ENCODE measurements around the gene DCAF6. TPM values are rescaled to one million over a fixed set of nuclear protein-coding genes. Genes with fewer than 3 reads are reported as not detected.

The DCAF6 gene
- total RNA-seq, 2 experiments from 2014 or later, result 23.2 to 30.6 TPM

GRCh38 chr1:168001213-168001612, 64.7 kb downstream of the DCAF6 start:
- no peak for DNase-seq (ENCODE audit: low spot score)
- peaks cover 22% of the 10 kb centered on the region for H3K36me3 ChIP-seq (ENCODE audit: insufficient read depth, low read length)
- no TSS peak for BruUV-seq (replicated peaks)
- no peak overlapping the region for H3K4me2 ChIP-seq (ENCODE audit: low read length)
- H3K9me3 ChIP-seq (ENCODE audit: low read length), result no peaks in the 10 kb centered on the region
- no peaks in the 10 kb centered on the region for H3K79me2 ChIP-seq (ENCODE audit: insufficient read depth, low read depth, low read length)
- intact Hi-C loops (cut with micrococcal nuclease; ENCODE audit: unreplicated experiment), result no loop called here
- no peaks in the 10 kb centered on the region for H3K4me1 ChIP-seq (ENCODE audit: insufficient read depth, low read length, poor library complexity, severe bottlenecking)
- no peaks in the 10 kb centered on the region for H3K9me2 ChIP-seq (ENCODE audit: insufficient read depth, low read length)
- no peaks in the 10 kb centered on the region for H4K20me1 ChIP-seq (ENCODE audit: insufficient read depth, low read length)
- TF ChIP-seq EZH2phosphoT487 (IDR thresholded peaks at IDR 0.05; ENCODE audit: borderline replicate concordance, low read depth, low read length) (no peak), CTCF (conservative IDR thresholded peaks at IDR 0.05; ENCODE audit: low read length) (no peak)
- no peak overlapping the region for H2AFZ ChIP-seq (ENCODE audit: low read length)
- ChIA-PET CTCF (ENCODE audit: unreplicated experiment) (no interaction called here), POLR2A (interaction anchor here (0.6 kb wide), 1 partner anchor 208 kb away, joined by 3 read pairs; no protein-coding TSS in a partner anchor)
- no peak overlapping the region for H3K27ac ChIP-seq (ENCODE audit: low read depth, low read length, poor library complexity, severe bottlenecking)
- no peak overlapping the region for H3K4me3 ChIP-seq (ENCODE audit: low read depth, low read length, poor library complexity, severe bottlenecking)

DNA sequence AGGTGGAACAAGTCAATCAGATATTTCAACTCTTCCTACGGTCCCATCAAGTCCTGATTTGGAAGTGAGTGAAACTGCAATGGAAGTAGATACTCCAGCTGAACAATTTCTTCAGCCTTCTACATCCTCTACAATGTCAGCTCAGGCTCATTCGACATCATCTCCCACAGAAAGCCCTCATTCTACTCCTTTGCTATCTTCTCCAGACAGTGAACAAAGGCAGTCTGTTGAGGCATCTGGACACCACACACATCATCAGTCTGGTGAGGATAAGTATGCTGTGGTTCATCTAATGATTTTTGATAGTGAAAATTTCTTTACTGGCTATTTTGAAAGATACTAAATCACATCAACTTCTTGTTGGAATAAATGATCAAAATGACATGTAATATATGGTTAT, 68.0 kb downstream of the DCAF6 start:
- no peak overlapping the region for H2AFZ ChIP-seq (ENCODE audit: low read length)
- TF ChIP-seq EZH2phosphoT487 (IDR thresholded peaks at IDR 0.05; ENCODE audit: borderline replicate concordance, low read depth, low read length) (no peak), CTCF (conservative IDR thresholded peaks at IDR 0.05; ENCODE audit: low read length) (no peak)
- no peaks in the 10 kb centered on the region for H3K79me2 ChIP-seq (ENCODE audit: insufficient read depth, low read depth, low read length)
- H3K4me2 ChIP-seq (ENCODE audit: low read length), result no peak overlapping the region
- no peak overlapping the region for H3K4me3 ChIP-seq (ENCODE audit: low read depth, low read length, poor library complexity, severe bottlenecking)
- no TSS peak for BruUV-seq (replicated peaks)
- H3K4me1 ChIP-seq (ENCODE audit: insufficient read depth, low read length, poor library complexity, severe bottlenecking), result no peaks in the 10 kb centered on the region
- ChIA-PET POLR2A (no interaction called here), CTCF (ENCODE audit: unreplicated experiment) (no interaction called here)
- DNase-seq (ENCODE audit: low spot score), result no peak
- H3K27ac ChIP-seq (ENCODE audit: low read depth, low read length, poor library complexity, severe bottlenecking), result no peak overlapping the region
- no peaks in the 10 kb centered on the region for H3K9me2 ChIP-seq (ENCODE audit: insufficient read depth, low read length)
- intact Hi-C loops (cut with micrococcal nuclease; ENCODE audit: unreplicated experiment), result no loop called here
- H4K20me1 ChIP-seq (ENCODE audit: insufficient read depth, low read length), result no peaks in the 10 kb centered on the region
- no peaks in the 10 kb centered on the region for H3K9me3 ChIP-seq (ENCODE audit: low read length)
- peaks cover 35% of the 10 kb centered on the region for H3K36me3 ChIP-seq (ENCODE audit: insufficient read depth, low read length)

- Histone ChIP-seq H4K20me1 (ENCODE audit: insufficient read depth, low read length) (no peaks in the 10 kb centered on the region), H3K4me1 (ENCODE audit: insufficient read depth, low read length, poor library complexity, severe bottlenecking) (no peaks in the 10 kb centered on the region), H3K36me3 (ENCODE audit: insufficient read depth, low read length) (peaks cover 35% of the 10 kb centered on the region), H3K4me3 (ENCODE audit: low read depth, low read length, poor library complexity, severe bottlenecking) (no peak overlapping the region), H2AFZ (ENCODE audit: low read length) (no peak overlapping the region), H3K27ac (ENCODE audit: low read depth, low read length, poor library complexity, severe bottlenecking) (no peak overlapping the region), H3K4me2 (ENCODE audit: low read length) (no peak overlapping the region), H3K9me2 (ENCODE audit: insufficient read depth, low read length) (no peaks in the 10 kb centered on the region), H3K79me2 (ENCODE audit: insufficient read depth, low read depth, low read length) (no peaks in the 10 kb centered on the region), H3K9me3 (ENCODE audit: low read length) (no peaks in the 10 kb centered on the region)
- no TSS peak for BruUV-seq (replicated peaks)
- POLR2A ChIA-PET, result interaction anchor here (0.8 to 1.9 kb wide), 5 partner anchors 10 to 39 kb away, joined by 3 to 7 read pairs (median 4); no protein-coding TSS in a partner anchor
- TF ChIP-seq EZH2phosphoT487 (IDR thresholded peaks at IDR 0.05; ENCODE audit: borderline replicate concordance, low read depth, low read length) (no peak), CTCF (conservative IDR thresholded peaks at IDR 0.05; ENCODE audit: low read length) (no peak)
- DNase-seq (ENCODE audit: low spot score), result no peak
- CTCF ChIA-PET (ENCODE audit: unreplicated experiment), result no interaction called here
- intact Hi-C loops (cut with micrococcal nuclease; ENCODE audit: unreplicated experiment), result no loop called here
Observed at GRCh38 chr1:168005529-168005928, 69.0 kb downstream of the DCAF6 start.
